ENCODE data around the gene JAML.

- TF ChIP-seq YY1 (IDR thresholded peaks at IDR 0.05; ENCODE audit: insufficient read depth, insufficient read length) (no peak), SUZ12 (IDR thresholded peaks at IDR 0.05; ENCODE audit: extremely low read depth, insufficient read depth, insufficient read length) (no peak)
These were observed 59.9 kb downstream of the JAML start for GRCh38 chr11:118164885-118165284.
